Effector CD8-positive, alpha-beta T cell (primary cell): ENCODE measurements around the gene SCYGR5.
"Not testable (repeated sequence)": the region's sequence is repeated elsewhere in the genome, so short reads cannot be mapped to it uniquely, and the experiment has no call there.

Experiments
- DNase-seq: peaks from one replicate; lab custom pipeline; 2025; lab: John Stamatoyannopoulos, UW

Gene SCYGR5

DNA sequence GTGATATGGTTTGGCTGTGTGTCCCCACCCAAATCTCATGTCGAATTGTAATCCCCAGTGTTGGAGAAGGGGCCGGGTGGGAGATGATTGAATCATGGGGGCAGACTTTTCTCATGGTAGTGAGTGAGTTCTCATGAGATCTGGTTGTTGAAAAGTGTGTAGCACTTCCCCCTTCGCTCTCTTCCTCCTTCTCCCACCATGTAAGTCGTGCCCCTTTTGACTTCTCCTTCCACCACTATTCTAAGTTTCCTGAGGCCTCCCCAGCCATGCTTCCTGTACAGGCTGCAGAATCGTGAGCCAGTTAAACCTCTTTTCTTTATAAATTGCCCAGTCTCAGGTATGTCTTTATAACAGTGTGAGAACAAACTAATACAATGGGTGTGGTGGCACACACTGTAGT, 7.0 kb downstream of the SCYGR5 start:
- DNase-seq = not testable (repeated sequence)

DNA sequence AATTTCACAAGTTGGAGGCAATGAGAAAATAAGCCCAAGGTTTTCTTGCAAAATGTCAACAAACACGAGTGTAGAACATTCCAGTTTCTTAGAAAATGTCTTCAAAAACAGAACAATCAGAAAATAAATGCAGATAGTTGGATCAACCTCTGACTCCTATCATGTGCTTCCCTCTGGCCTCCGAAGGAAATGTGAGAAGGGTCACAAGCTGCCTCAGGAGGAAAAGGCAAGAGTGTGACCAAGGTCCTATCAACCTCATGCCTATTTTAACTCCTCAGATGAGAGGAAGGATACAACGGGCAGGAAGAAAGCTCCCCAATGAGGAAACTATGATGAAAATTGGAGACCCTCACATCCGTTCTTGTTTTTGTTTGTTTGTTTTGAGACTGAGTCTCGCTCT, 7.9 kb downstream of the SCYGR5 start:
- DNase-seq = no peak

DNA sequence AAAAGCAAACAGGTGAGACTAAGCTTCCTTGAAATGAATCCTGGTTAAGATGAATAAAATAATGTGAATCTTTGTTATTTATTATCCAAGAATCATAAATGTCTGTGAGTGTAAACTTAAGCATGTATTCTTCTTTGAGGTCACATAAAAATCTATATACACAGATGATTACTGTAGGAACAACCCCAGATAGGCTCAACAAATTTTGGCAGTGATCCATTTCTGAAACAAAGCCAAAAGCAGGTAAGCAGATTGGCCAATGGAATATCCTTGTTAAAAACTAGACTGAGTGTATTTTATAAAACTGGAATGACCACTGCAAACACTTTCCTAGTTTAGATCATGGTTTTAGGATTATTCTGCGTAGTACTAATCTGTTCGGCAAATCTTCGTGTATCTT, 11.3 kb downstream of the SCYGR5 start:
- DNase-seq = no peak

DNA sequence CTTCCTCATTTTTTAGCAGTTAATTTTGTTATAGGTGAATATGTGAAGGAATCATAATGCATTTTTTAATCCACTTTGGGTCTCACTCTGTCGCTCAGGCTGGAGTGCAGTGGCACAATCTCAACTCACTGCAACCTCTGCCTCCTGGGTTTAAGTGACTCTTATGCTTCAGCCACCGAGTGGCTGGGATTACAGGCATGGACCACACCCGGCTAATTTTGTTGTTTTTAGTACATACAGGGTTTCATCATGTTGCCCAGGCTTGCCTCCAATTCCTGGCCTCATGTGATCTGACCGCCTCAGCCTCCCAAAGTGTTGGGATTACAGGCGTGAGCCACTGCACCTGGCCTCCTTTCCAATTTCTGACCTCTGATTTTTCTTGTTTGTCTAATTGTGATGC, 17.7 kb downstream of the SCYGR5 start:
- DNase-seq = no peak

DNA sequence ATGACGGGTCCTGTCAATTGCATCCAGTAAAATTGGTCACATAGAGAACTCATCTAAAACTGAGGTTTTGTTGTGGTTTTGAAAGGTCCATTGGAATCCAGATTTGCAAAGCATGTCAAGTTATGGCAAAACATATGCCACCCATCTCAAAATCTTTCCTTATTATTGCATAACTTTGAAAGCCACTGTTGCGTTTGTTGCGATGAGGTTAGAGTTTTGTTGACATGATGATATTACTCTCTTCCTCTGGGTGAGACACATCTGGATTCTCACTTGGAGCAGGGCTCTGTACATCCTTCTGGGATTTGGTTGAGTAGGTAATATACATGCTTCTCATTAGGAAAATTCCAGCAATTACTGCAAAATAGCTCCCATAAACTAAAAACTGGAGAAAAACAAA, 20.6 kb downstream of the SCYGR5 start:
- DNase-seq = no peak

DNA sequence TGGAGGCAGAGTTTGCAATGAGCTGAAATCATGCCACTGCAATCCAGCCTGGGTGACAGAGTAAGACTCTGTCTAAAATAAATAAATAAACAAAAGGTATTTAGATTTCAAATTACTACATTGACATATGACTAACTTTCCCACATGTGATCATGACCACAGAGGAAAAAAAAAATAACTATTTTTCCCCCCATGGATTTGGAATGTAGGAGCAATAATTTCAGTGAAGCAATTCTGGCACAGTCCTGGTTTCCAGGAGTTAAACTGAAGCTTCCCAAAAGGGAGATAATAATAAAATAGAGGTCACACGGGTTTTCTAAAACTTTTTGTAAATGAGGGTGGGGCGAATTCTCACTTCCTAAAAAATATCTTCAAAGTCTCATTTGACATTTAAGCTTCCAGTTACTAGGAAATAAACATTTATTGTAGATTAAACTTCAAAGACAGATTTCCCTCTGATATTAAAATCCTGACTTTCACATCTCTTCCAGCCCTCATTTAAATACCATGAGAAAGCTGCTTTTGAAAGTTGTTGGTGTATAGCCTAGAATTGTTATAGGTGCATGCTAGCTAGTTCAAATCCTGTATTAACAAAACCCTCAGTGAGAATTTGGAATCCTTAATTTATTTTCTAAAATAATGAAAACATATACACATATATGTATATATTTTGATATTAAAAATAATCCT, 30.5 kb downstream of the SCYGR5 start:
- DNase-seq = no peak

DNA sequence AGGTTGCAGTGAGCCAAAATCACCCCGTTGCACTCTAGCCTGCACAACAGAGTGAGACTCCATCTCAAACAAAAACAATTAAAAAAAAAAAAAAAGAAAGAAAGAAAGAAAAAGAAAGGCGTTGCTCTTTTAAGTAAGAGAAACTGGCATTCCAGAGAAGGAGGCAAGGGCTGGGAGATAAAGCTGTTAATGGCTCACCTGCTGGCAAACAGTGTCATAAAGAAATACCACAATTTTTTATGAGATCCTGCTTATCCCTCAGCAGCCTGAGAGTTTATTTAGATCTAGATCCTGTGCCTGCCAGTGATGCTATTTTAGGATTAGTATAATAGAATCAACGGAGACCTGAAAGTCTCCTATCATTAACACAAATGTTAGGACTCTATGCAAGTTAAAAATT, 35.0 kb downstream of the SCYGR5 start:
- no peak for DNase-seq

DNA sequence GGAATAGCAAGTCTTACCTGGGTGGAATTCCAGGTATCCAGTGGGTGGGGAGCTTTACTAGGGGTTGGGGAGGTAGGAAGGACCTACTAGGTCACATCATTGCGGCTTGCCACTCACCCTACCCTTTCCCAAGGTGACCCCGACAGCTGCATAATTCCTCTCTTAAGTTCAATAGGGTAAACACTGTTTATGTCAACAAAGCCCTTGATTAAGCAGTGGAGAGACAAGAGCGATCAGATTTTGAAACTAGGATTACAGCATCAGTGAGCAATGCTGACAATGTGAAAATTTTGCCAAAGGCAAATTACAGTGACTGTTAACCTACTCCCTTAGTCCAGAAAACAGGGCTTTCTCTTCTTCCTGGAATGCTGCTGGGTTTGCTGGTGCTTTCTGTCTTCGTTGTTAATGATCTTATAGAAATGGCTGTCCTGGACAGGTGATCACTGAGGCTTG, 36.7 kb downstream of the SCYGR5 start:
- DNase-seq = no peak

DNA sequence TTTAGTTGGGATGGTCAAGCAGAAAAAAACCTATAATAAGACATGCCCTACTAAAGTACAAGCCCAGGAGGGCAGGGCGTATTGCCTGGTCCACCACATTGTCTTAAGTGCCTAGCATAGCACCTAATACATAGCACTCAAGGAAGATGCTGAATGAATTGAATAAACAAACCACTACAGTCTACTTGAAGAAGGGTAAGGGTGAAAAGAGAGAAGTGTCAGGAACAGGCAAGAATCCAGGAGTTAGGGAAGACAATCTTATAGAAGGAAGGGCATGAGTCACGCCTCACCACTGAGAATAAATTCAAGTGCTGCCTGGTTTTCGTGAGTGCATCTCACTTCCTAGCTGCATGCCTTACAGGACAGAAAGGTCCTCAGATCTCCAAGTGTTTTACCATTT, 37.4 kb downstream of the SCYGR5 start:
- no peak for DNase-seq

DNA sequence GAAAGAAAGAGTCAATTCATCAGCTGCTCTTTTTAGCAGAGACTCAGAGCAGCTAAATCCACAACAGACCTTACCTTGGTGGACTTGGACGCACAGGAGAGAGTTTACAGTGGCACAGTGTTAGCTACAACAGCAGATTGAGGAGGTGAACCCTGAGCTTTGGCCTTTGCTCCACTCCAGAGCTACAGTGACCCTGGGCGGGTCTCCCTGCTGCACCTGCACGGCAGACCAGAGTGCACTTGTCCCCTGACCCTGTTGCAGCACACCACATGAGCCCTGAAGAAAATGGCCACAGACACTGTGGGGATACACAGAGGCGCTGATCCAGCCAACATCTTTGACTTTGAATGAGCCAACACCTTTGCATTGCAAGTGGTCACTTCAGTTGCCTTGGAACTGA, 40.3 kb downstream of the SCYGR5 start:
- no peak for DNase-seq

DNA sequence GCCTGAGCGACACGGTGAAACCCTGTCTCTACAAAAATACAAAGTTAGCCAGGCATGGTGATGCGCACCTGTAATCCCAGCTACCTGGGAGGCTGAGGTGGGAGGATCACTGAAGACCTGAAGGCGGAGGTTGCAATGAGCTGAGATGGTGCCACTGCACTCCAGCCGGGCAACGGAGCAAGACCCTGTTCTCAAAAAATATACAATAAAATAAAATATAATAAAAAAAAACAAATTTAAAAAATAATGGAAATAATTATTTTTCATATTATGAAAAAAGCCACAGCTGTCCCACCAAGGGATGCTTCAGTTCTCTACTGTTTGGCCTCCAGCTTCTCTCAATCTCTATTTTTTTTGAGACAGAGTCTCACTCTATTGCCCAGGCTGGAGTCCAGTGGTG, 40.8 kb downstream of the SCYGR5 start:
- no peak for DNase-seq

DNA sequence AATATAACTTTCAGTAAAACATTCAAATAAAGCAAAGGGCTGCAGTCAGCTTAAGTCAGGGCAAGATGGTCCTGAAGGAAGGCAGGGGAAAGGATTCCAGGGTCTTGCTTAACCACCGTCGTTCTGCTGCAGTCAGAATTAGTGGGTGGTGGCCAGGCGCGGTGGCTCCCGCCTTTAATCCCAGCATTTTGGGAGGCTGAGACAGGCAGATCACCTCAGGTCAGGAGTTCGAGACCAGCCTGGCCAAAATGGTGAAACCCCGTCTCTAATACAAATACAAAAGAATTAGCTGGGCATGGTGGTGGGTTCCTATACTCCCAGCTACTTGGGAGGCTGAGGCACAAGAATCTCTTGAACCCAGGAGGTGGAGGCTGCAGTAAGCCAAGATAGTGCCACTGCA, 44.4 kb downstream of the SCYGR5 start:
- DNase-seq = no peak

DNA sequence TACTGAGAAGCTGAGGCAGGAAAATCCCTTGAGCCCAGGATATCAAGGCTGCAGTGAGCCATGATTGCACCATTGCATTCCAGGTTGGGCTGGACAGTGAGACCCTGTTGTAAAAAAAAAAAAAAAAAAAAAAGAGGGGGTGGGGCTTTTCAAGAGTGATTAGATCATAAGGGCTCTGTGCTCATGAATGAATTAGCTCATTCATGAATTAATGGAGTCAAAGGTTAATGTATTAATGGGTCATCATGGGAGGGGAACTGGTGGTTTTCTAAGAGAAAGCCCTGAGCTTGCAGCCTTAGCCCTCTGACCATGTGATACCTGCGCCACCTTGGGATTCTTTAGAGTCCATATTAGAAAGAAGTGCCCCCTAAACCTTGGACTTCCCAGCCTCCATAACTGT, 46.7 kb downstream of the SCYGR5 start:
- DNase-seq = no peak

DNA sequence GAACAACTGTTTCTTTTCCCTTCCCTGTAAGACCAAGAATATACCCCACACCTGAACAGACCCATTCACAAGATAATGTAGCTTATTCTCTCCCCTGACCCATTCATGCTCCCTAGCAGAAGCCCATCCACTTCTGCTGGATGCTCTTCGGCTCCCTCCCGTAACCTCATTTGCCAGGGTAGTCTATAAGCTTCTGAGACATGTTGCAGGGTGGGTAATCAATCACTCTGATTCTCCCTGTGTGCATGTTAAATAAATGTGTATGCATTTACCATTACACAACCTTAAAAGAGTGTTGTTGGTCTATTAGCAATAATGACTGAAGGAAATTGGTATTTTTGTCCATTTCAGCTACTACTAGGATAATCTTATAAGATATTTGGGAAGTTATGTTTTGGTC, 49.9 kb downstream of the SCYGR5 start:
- DNase-seq = no peak
